Measurements from ENCODE around the gene BTNL9. TPM values are rescaled to one million over a fixed set of nuclear protein-coding genes. Genes with fewer than 3 reads are reported as not detected.
"Not testable (repeated sequence)": the region's sequence is repeated elsewhere in the genome, so short reads cannot be mapped to it uniquely, and the experiment has no call there.

BTNL9 gene
- 10 to 100 TPM; 31.4 to 34.1 TPM for total RNA-seq
- long read RNA-seq, transcript BTNL9-201 (11 exons, 3,500 nt): major isoform, 9 of 51 reads
- long read RNA-seq, partial matches to known transcripts: 15 of 51 reads
- long read RNA-seq, other reads (novel, unspliced or antisense): 27 of 51 reads

- DNase-seq (no peak), ATAC-seq (peak in 1 of 2 donors; percentile 7)
- intact Hi-C loops (cut with DNase I): loop anchor here in 1 of 2 donors (10.0 kb wide), 1 partner anchor 245 kb away; no protein-coding TSS in a partner anchor
Measured at GRCh38 chr5:181039931-181040630, at the start of gene BTNL9. BTNL9 (plus strand) TSS chr5:181040266; CDS start chr5:181045490, 5,224 bp downstream.

- DNase-seq (no peak), ATAC-seq (no peak)
- intact Hi-C loops (cut with DNase I): no loop called here
Measured at GRCh38 chr5:180990882-180991242, 49.2 kb upstream of the BTNL9 start.

- DNase-seq (no peak), ATAC-seq (no peak)
- intact Hi-C loops (cut with DNase I): no loop called here
Measured at GRCh38 chr5:181001947-181002346, 38.1 kb upstream of the BTNL9 start.

- intact Hi-C loops (cut with DNase I): no loop called here
- DNase-seq (no peak), ATAC-seq (no peak)
Measured at GRCh38 chr5:181005791-181006190, 34.3 kb upstream of the BTNL9 start.

GRCh38 chr5:181008136-181008535 is 31.9 kb upstream of the BTNL9 start:
- ATAC-seq (no peak), DNase-seq (no peak)
- intact Hi-C loops (cut with DNase I): no loop called here

- intact Hi-C loops (cut with DNase I); ATAC-seq; DNase-seq: not testable (repeated sequence)
Measured at GRCh38 chr5:181010018-181010417, 30.0 kb upstream of the BTNL9 start.

GRCh38 chr5:181014654-181015053 is 25.4 kb upstream of the BTNL9 start:
- intact Hi-C loops (cut with DNase I); DNase-seq; ATAC-seq: not testable (repeated sequence)

GRCh38 chr5:181017448-181017847 is 22.6 kb upstream of the BTNL9 start:
- DNase-seq; intact Hi-C loops (cut with DNase I); ATAC-seq: not testable (repeated sequence)

- no peak for ATAC-seq
- intact Hi-C loops (cut with DNase I): no loop called here
- no peak for DNase-seq
Measured at GRCh38 chr5:181020688-181021087, 19.4 kb upstream of the BTNL9 start.

- intact Hi-C loops (cut with DNase I): no loop called here
- no peak for DNase-seq
Measured at GRCh38 chr5:181024245-181025064, 15.6 kb upstream of the BTNL9 start.

GRCh38 chr5:181027452-181028031 is 12.5 kb upstream of the BTNL9 start:
- no peak for DNase-seq
- intact Hi-C loops (cut with DNase I): no loop called here
- ATAC-seq: no peak

More at GRCh38 chr5:181024245-181025064, 15.6 kb upstream of the BTNL9 start:
- no peak for ATAC-seq

GRCh38 chr5:181028032-181028819 is 11.8 kb upstream of the BTNL9 start:
- ATAC-seq: no peak
- no peak for DNase-seq
- intact Hi-C loops (cut with DNase I): no loop called here

GRCh38 chr5:181031716-181032115 is 8.3 kb upstream of the BTNL9 start:
- DNase-seq (no peak), ATAC-seq (no peak)
- intact Hi-C loops (cut with DNase I): no loop called here

- intact Hi-C loops (cut with DNase I): no loop called here
- DNase-seq: no peak
- peak in 1 of 2 donors; percentile 12 for ATAC-seq
Measured at GRCh38 chr5:181035991-181036815, 3.9 kb upstream of the BTNL9 start.

GRCh38 chr5:181036816-181037364 is 3.2 kb upstream of the BTNL9 start:
- ATAC-seq: no peak
- no peak for DNase-seq
- intact Hi-C loops (cut with DNase I): no loop called here

- ATAC-seq (peak; percentile 58 to 63), DNase-seq (no peak)
- intact Hi-C loops (cut with DNase I): no loop called here
Measured at GRCh38 chr5:181037365-181037861, 2.7 kb upstream of the BTNL9 start.

- no peak for ATAC-seq
- no peak for DNase-seq
- intact Hi-C loops (cut with DNase I): no loop called here
Measured at GRCh38 chr5:181039471-181039870, 595 bp upstream of the BTNL9 start.

- intact Hi-C loops (cut with DNase I): loop anchor here in 1 of 2 donors (10.0 kb wide), 1 partner anchor 246 kb away; no protein-coding TSS in a partner anchor
- no peak for DNase-seq
- ATAC-seq: no peak
Measured at GRCh38 chr5:181040631-181040945, 522 bp downstream of the BTNL9 start.

Measured in left cardiac atrium (tissue), 4 donors.